Dendritic cell treated with granulocyte-macrophage colony-stimulating factor and Interleukin-4, amounts not matched to agents 40 ng/mL and 50 ng/mL, for 4 days (primary cell): ENCODE results near the gene NT5DC3.

Experiments
- H3K27ac Mint-ChIP-seq: one replicate; pipeline ENCODE4 v1.8.0; 2022; ENCODE audit warnings: mild to moderate bottlenecking, mixed read lengths
- H3K27me3 Mint-ChIP-seq: one replicate; pipeline ENCODE4 v1.8.0; 2022; ENCODE audit warnings: mild to moderate bottlenecking, mixed read lengths
- H3K36me3 Mint-ChIP-seq: one replicate; pipeline ENCODE4 v1.8.0; 2022; ENCODE audit warnings: low read depth, mixed read lengths
- H3K4me1 Mint-ChIP-seq: one replicate; pipeline ENCODE4 v1.8.0; 2022; ENCODE audit warnings: low read depth, mixed read lengths
- H3K4me3 Mint-ChIP-seq: one replicate; pipeline ENCODE4 v1.8.0; 2022; ENCODE audit warnings: mild to moderate bottlenecking, moderate library complexity, mixed read lengths
- H3K9me3 Mint-ChIP-seq: one replicate; pipeline ENCODE4 v1.8.0; 2022; ENCODE audit warnings: mixed read lengths
- intact Hi-C: fragments of 100-400 bp; cut with micrococcal nuclease; formaldehyde crosslinking; loops from one replicate; pipeline ENCODE4 v1.15.0; 2022

Gene NT5DC3

DNA sequence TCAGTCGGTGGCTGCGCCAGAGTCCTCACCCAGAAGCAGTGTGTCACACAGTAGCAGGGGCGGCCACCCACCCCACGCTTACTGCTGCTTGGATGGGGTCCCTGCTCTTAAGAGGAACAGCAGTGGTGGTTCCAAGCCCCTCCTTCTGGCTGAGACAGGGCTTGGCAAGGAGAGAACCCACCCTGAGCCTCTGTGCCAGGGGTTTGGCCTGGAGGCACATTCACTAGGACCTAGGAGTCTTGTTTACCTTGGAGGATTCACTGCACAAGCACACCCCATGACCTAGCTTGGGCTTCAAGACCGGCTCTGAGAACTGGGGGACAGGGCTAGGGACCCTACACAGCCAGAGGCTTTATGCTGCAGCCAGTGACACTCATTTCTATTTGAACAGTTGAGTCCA is 78.6 kb downstream of the NT5DC3 start:
- intact Hi-C loops = no loop called here
- Mint-ChIP-seq H3K9me3 (no peaks in the 10 kb centered on the region), H3K36me3 (peaks cover 12% of the 10 kb centered on the region), H3K27me3 (no peaks in the 10 kb centered on the region), H3K4me1 (no peaks in the 10 kb centered on the region), H3K4me3 (no peak overlapping the region), H3K27ac (no peak overlapping the region)

DNA sequence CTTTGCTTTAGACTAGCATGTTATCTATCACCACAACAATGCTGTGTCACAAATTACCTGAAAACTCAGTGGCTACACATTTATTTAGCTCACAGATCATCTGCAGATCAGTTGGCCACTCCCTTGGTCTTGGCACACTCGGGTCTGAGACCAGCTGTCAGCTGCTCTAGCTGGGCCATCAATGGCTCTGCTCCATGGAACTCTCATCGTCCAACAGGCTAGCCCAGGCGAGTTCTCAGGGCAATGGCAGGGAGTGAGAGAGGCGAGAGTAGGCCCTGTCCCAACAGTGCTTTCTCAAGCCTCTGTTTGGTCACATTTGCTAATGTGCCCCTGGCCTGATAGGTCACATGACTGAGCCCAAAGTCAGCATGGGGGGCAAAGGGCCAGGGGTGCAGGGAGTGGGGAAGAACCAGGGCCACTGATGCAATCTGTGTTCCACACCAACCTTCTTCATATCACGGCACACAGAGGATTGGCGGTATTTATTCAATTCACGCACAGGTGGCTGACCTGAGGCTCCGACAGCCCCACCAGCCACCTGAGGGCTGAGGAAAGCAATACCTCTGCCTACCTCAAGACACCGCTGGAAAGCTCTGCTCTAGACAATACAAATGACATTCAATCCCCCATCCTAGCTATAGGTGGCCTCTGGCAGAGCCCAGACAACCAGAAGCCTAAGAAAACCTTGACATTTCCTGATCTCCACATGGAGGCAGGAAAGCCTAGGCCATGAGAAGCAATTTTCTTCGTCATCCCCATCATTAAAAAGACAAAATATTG is 82.5 kb downstream of the NT5DC3 start:
- intact Hi-C loops = no loop called here
- peaks cover 6% of the 10 kb centered on the region for H3K36me3 Mint-ChIP-seq
- no peaks in the 10 kb centered on the region for H3K9me3 Mint-ChIP-seq
- H3K27me3 Mint-ChIP-seq = no peaks in the 10 kb centered on the region
- H3K4me1 Mint-ChIP-seq = no peaks in the 10 kb centered on the region
- no peak overlapping the region for H3K27ac Mint-ChIP-seq
- no peak overlapping the region for H3K4me3 Mint-ChIP-seq

DNA sequence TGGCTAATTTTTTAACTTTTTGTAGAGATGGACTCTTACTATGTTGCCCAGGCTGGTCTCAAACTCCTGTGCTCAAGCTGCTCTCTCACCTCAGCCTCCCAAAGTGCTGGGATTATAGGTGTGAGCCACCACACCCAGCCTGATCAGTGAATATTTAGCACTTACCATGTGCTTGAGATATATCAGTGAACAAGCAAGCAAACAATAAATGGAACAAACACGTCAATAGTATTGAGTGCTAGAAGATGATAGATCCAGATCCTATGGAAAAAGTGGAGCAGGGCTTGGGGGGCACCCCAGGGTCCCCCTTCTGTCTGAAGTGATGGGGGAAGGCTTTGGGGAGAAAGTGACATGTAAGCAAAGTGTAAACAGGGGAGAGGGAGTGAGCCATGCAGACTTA is 83.8 kb downstream of the NT5DC3 start:
- Mint-ChIP-seq H3K4me3 (no peak overlapping the region), H3K36me3 (no peaks in the 10 kb centered on the region), H3K4me1 (no peaks in the 10 kb centered on the region), H3K9me3 (no peaks in the 10 kb centered on the region), H3K27me3 (peaks cover 4% of the 10 kb centered on the region), H3K27ac (no peak overlapping the region)
- intact Hi-C loops = no loop called here

DNA sequence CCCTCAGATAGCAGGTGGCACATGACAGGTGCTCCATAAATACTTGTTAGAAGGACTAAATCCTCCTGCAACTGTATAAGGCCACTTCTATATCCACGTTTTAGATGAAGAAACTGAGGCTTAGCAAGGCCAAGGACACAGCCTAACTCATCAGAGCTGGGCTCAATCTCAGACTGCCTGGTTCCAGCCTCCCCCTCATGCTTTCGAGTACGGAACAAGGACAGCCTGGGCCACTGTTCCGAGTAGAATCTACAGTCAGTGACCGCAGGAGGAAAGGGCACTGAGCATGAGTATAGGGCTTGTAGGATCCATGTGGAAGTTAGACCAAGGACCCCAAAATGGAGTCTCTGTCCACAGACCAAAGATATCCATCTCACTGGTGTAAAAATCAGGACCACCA is 84.6 kb downstream of the NT5DC3 start:
- no peaks in the 10 kb centered on the region for H3K4me1 Mint-ChIP-seq
- H3K4me3 Mint-ChIP-seq = no peak overlapping the region
- H3K27me3 Mint-ChIP-seq = peaks cover 4% of the 10 kb centered on the region
- no peaks in the 10 kb centered on the region for H3K9me3 Mint-ChIP-seq
- no peaks in the 10 kb centered on the region for H3K36me3 Mint-ChIP-seq
- no peak overlapping the region for H3K27ac Mint-ChIP-seq
- intact Hi-C loops = no loop called here

DNA sequence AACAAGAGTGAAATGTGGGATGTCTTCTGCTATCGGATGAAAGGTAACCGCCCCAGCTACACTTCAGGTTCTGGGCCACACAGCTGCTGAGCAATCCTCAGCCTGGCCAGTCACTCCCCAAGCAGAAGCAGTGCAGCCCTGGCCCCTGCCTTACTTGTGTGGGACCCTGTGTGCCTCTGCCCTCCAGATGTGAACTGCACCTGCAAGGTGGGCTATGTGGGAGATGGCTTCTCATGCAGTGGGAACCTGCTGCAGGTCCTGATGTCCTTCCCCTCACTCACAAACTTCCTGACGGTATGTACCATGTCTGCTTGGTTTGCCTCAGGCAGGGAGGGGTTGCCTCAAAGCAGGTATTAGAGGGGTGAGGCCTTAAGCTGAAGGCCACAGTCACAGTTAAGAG is 85.6 kb downstream of the NT5DC3 start:
- no peak overlapping the region for H3K27ac Mint-ChIP-seq
- no peaks in the 10 kb centered on the region for H3K36me3 Mint-ChIP-seq
- no peaks in the 10 kb centered on the region for H3K9me3 Mint-ChIP-seq
- no peaks in the 10 kb centered on the region for H3K4me1 Mint-ChIP-seq
- H3K27me3 Mint-ChIP-seq = peaks cover 6% of the 10 kb centered on the region
- intact Hi-C loops = no loop called here
- H3K4me3 Mint-ChIP-seq = no peak overlapping the region

DNA sequence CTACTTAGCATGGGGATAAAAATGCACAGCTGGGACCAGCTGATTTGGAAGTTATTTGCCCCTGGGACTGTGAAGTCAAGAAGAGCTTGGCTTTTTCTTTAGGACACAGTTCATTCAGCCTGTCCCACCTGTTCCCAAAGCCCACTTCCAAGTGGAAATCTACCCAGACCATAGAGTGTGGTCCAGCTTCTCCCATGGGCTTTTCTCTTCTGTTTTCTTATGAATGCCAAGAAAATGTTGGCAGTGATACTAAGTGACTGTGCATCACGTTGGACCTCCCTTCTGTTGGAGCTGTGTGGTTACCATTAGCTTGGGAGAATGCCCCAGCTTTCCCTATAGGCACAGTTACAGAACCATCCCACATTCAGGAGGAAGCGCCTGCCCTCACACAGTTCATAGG is 89.4 kb downstream of the NT5DC3 start:
- Mint-ChIP-seq H3K27ac (no peak overlapping the region), H3K27me3 (peaks cover 6% of the 10 kb centered on the region), H3K4me1 (no peaks in the 10 kb centered on the region), H3K36me3 (no peaks in the 10 kb centered on the region), H3K4me3 (no peak overlapping the region), H3K9me3 (no peaks in the 10 kb centered on the region)
- intact Hi-C loops = no loop called here

DNA sequence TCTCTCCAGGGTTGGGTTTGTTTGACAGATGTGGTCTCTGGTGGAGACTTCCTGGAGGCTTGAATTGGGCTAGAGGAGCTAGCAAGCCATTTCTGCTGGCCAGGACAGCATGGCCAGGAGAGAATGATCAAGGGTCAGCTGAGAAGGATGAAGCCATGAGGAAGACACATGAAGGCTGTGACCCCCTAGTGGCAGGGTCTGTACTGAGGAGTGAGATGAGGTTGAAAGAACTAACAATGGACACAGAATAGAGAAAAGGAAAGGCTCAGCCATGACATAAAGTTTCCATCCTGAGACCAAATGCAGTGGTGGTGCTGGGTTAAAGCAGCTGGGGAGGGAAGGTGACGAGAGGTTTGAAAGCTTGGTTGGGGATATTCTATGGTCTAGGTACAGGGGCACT is 89.9 kb downstream of the NT5DC3 start:
- Mint-ChIP-seq H3K4me1 (no peaks in the 10 kb centered on the region), H3K36me3 (no peaks in the 10 kb centered on the region), H3K9me3 (no peaks in the 10 kb centered on the region), H3K27ac (no peak overlapping the region), H3K27me3 (peaks cover 6% of the 10 kb centered on the region), H3K4me3 (no peak overlapping the region)
- intact Hi-C loops = no loop called here

DNA sequence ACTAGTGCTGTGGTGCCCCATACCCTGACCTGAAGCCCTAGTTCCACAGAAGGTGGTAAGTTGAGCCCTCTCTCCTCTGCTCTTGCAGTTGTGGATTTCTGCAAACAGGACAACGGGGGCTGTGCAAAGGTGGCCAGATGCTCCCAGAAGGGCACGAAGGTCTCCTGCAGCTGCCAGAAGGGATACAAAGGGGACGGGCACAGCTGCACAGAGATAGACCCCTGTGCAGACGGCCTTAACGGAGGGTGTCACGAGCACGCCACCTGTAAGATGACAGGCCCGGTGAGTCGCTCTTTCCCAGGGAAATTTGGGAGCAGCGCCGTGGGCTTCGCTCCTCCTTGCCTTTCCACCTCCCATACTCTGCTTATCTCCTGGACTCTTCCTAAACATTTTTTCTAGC is 92.2 kb downstream of the NT5DC3 start:
- Mint-ChIP-seq H3K36me3 (no peaks in the 10 kb centered on the region), H3K9me3 (no peaks in the 10 kb centered on the region), H3K4me3 (no peak overlapping the region), H3K27me3 (peaks cover 6% of the 10 kb centered on the region), H3K27ac (no peak overlapping the region), H3K4me1 (no peaks in the 10 kb centered on the region)
- intact Hi-C loops = no loop called here

DNA sequence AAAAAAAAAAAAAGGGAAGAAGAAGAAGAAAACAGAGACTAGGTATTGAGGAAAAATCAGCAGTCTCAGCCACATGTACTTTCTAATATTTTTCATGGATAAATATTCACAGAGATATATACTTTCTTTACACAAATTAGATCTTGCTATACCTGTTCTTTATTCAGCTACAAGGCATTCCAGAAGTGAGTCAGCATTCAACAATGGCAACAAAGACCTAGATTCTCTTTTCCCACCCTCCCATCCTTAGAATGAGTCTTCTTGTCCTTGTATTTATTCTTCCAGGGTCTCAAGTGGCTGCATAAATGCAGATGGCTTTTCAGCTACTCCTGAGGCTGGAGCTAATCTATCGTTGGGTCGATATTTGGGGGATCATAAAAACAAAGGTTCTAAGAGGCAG is 93.0 kb downstream of the NT5DC3 start:
- H3K36me3 Mint-ChIP-seq = no peaks in the 10 kb centered on the region
- peaks cover 4% of the 10 kb centered on the region for H3K27me3 Mint-ChIP-seq
- intact Hi-C loops = no loop called here
- H3K4me1 Mint-ChIP-seq = no peaks in the 10 kb centered on the region
- H3K9me3 Mint-ChIP-seq = no peaks in the 10 kb centered on the region
- H3K4me3 Mint-ChIP-seq = no peak overlapping the region
- no peak overlapping the region for H3K27ac Mint-ChIP-seq

DNA sequence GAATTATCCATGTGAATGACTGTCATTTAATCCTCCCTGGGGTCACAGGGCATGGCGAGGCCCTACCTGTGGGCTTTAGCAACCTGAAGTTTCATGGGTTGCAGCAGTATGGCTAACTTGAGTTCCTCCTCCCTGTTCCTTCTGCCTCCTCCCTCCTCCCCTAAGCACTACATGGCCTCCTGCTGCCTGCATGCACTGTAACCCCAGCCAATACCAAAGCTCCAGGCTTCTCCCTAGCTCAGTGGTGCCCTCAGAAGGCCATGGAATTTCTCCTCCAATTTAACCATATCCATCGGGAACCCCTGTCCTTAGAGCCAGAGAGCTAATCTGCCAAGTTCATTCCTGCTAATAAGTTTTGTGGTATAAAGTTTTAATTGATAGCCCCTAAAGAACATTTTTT is 95.1 kb downstream of the NT5DC3 start:
- H3K36me3 Mint-ChIP-seq = no peaks in the 10 kb centered on the region
- no peak overlapping the region for H3K4me3 Mint-ChIP-seq
- peaks cover 5% of the 10 kb centered on the region for H3K4me1 Mint-ChIP-seq
- no peak overlapping the region for H3K27ac Mint-ChIP-seq
- intact Hi-C loops = no loop called here
- no peaks in the 10 kb centered on the region for H3K9me3 Mint-ChIP-seq
- no peaks in the 10 kb centered on the region for H3K27me3 Mint-ChIP-seq

DNA sequence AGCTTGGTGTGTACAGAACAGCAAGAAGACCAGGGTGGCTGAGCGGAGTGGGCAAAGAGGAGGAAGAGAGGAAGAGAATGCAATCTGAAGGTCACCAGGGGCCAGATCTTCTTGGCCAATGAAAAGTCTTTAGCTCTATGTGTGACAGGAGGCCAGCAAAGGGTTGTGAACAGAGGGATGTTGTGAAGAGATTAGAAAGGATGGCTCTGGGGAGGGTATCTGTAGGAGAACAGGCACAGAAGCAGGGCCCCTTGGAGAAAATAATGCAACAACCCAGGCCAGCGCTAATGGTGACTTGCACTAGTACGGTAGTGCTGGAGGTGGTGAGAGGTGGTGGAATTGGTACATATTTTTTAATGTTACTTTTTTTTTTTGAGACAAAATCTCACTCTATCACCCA is 97.2 kb downstream of the NT5DC3 start:
- H3K27ac Mint-ChIP-seq = no peak overlapping the region
- no peaks in the 10 kb centered on the region for H3K36me3 Mint-ChIP-seq
- intact Hi-C loops = no loop called here
- H3K4me1 Mint-ChIP-seq = peaks cover 5% of the 10 kb centered on the region
- no peaks in the 10 kb centered on the region for H3K27me3 Mint-ChIP-seq
- H3K9me3 Mint-ChIP-seq = no peaks in the 10 kb centered on the region
- H3K4me3 Mint-ChIP-seq = no peak overlapping the region

DNA sequence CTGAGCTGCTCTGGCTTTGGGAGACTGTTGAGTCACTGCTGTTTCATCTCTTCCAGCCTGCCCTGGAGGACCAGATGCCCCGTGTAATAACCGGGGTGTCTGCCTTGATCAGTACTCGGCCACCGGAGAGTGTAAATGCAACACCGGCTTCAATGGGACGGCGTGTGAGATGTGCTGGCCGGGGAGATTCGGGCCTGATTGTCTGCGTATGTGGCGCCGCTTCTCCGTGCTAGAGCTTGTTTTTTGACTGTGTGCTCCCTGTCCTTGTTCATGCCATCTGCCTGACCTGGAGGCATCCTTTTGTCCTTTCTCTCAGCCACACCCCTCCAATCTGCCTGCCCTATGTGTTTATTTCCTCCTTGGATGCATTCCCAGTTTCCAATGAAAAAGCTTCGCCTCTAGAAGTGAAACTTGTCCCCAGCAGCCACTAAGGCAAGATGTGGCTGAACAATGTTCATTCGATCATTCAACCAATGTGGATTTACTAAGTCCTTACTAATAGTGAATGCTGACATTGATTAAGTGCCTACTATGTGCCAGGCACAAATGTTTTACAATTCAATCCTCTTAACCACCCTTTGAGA is 98.6 kb downstream of the NT5DC3 start:
- Mint-ChIP-seq H3K4me1 (peaks cover 5% of the 10 kb centered on the region), H3K4me3 (no peak overlapping the region), H3K27ac (no peak overlapping the region), H3K36me3 (no peaks in the 10 kb centered on the region), H3K27me3 (no peaks in the 10 kb centered on the region), H3K9me3 (no peaks in the 10 kb centered on the region)
- intact Hi-C loops = no loop called here

DNA sequence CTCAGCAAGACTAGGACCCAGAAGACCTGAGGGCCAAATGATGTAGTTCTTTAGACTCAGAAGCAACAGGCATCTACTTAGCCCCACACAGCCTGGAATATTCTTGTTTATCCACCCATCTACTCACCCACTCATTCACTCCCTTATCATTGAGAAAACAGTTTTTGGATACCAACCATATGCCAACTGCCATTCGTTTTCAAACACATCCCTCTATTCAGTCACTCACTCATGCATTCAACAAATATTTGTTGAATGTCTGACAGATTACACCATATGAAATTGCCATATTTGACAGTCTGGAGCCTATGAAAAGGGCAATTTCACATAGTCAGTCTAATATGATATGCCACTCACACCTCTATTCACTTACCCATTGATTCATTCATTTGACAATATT is 103.2 kb downstream of the NT5DC3 start:
- peaks cover 5% of the 10 kb centered on the region for H3K4me1 Mint-ChIP-seq
- no peak overlapping the region for H3K4me3 Mint-ChIP-seq
- peaks cover 7% of the 10 kb centered on the region for H3K27me3 Mint-ChIP-seq
- intact Hi-C loops = no loop called here
- no peaks in the 10 kb centered on the region for H3K36me3 Mint-ChIP-seq
- H3K9me3 Mint-ChIP-seq = no peaks in the 10 kb centered on the region
- no peak overlapping the region for H3K27ac Mint-ChIP-seq

DNA sequence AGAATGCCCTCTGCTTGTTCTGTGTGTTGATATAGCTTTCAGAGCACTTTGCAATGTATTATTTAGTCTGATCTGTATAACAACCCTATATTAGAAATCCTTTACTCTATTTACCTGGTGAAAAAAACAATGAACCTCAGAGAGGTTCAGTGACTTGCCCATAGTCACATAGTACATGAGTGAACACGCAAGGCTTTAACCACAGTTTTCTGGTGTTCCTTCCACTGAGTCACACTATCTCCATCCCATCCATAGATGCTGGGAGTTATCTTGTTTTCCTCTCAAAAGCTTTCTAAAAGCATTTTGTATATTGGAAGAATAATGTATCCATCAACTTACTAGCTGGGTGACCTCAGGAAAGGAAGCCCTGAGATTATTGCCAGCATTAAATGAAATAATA is 104.5 kb downstream of the NT5DC3 start:
- Mint-ChIP-seq H3K27ac (no peak overlapping the region), H3K4me3 (no peak overlapping the region), H3K4me1 (peaks cover 4% of the 10 kb centered on the region), H3K9me3 (peaks cover 5% of the 10 kb centered on the region), H3K27me3 (peaks cover 9% of the 10 kb centered on the region), H3K36me3 (no peaks in the 10 kb centered on the region)
- intact Hi-C loops = no loop called here

DNA sequence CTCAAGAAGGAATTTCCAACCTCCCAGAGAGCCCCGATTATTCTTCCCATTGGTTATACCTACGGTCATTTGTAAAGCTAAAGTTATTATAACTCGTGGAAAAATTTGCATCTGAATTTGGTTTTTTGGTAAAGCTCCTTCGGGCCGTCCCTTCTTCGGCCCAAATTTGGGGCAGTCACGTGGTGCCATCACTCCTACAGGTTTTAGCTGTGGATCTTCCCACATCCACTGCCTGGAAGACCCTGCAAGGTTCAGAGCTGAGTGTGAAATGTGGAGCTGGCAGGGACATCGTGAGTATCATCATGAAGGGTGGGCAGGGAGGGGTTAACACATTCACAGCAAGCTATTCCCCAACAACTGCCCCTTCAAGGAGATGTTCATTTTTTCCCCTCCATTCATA is 105.7 kb downstream of the NT5DC3 start:
- H3K27me3 Mint-ChIP-seq = peaks cover 9% of the 10 kb centered on the region
- no peaks in the 10 kb centered on the region for H3K36me3 Mint-ChIP-seq
- intact Hi-C loops = no loop called here
- H3K4me1 Mint-ChIP-seq = peaks cover 6% of the 10 kb centered on the region
- H3K9me3 Mint-ChIP-seq = peaks cover 12% of the 10 kb centered on the region
- no peak overlapping the region for H3K4me3 Mint-ChIP-seq
- H3K27ac Mint-ChIP-seq = no peak overlapping the region
